ENCODE measurements around the gene THRAP3. TPM values are rescaled to one million over a fixed set of nuclear protein-coding genes. Genes with fewer than 3 reads are reported as not detected.

The THRAP3 gene
- total and polyA plus RNA-seq, 2 donors (not counting 3 experiments of a cell fraction or from before 2014, with no cell fraction given): 38.0 to 144 TPM

DNA sequence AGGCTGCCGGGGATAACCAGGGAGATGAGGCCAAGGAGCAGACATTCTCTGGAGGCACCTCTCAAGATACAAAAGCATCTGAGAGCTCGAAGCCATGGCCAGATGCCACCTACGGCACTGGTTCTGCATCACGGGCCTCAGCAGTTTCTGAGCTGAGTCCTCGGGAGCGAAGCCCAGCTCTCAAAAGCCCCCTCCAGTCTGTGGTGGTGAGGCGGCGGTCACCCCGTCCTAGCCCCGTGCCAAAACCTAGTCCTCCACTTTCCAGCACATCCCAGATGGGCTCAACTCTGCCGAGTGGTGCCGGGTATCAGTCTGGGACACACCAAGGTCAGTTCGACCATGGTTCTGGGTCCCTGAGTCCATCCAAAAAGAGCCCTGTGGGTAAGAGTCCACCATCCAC is 62.6 kb downstream of the THRAP3 start:
- no peak for FAIRE-seq
- H3K27me3 ChIP-seq (ENCODE audit: control insufficient read depth in 2 of 2, insufficient read depth in 2 of 2, low read length in 2 of 2): no peaks in the 10 kb centered on the region
- H2AFZ ChIP-seq (ENCODE audit: low read depth, low read length): no peak overlapping the region
- peaks cover 47 to 49% of the 10 kb centered on the region in 2 experiments for H3K36me3 ChIP-seq (ENCODE audit: control insufficient read depth in 2 of 2, extremely low read depth in 1 of 2, insufficient read depth in 2 of 2, low read length in 2 of 2)
- H3K27ac ChIP-seq (ENCODE audit: insufficient read depth, low read depth, low read length): no peak overlapping the region
- no peak overlapping the region for H3K4me3 ChIP-seq (replicated peaks in 1 of 3; ENCODE audit: insufficient read depth in 1 of 3, low read depth in 1 of 3, low read length in 3 of 3)
- TSS peak; percentile 46 for BruUV-seq (replicated peaks)
- intact Hi-C loops (cut with micrococcal nuclease): no loop called here
- H3K79me2 ChIP-seq (ENCODE audit: control insufficient read depth, insufficient read depth, low read length): peaks cover 39% of the 10 kb centered on the region
- POLR2A ChIA-PET: no interaction called here
- CTCF ChIA-PET: interaction anchor here (1.4 to 3.4 kb wide), 3 partner anchors 67 to 152 kb away, joined by 5 to 81 read pairs (median 29); partner anchors contain the start of gene TRAPPC3
- DNase-seq (ENCODE audit: low read depth, low spot score): no peak
- no peak overlapping the region for H3K4me2 ChIP-seq (ENCODE audit: insufficient read depth, low read length)
- H3K4me1 ChIP-seq (ENCODE audit: control insufficient read depth, extremely low read depth, insufficient read depth, low read length): no peaks in the 10 kb centered on the region
- no peak overlapping the region for H3K9ac ChIP-seq (replicated peaks; ENCODE audit: extremely low read depth, insufficient read depth, low read length)
- TF ChIP-seq POLR2A (IDR thresholded peaks at IDR 0.05; ENCODE audit: low read depth, low read length) (no peak), MYC (IDR thresholded peaks at IDR 0.05; ENCODE audit: low read depth, low read length) (no peak), FOS (IDR thresholded peaks at IDR 0.05; ENCODE audit: borderline replicate concordance, insufficient read depth, low read length) (no peak), JUN (IDR thresholded peaks at IDR 0.05; ENCODE audit: borderline replicate concordance, insufficient read depth, insufficient read length, low read depth) (no peak), GATA2 (IDR thresholded peaks at IDR 0.05; ENCODE audit: insufficient read depth, insufficient read length, low read depth, low read length) (no peak), EZH2 (IDR thresholded peaks at IDR 0.05; ENCODE audit: borderline replicate concordance, low read depth, low read length, severe bottlenecking) (no peak), POLR2AphosphoS5 (IDR thresholded peaks at IDR 0.05; ENCODE audit: insufficient read depth, low read depth, low read length) (no peak)
- TF ChIP-seq, protein P1, sequence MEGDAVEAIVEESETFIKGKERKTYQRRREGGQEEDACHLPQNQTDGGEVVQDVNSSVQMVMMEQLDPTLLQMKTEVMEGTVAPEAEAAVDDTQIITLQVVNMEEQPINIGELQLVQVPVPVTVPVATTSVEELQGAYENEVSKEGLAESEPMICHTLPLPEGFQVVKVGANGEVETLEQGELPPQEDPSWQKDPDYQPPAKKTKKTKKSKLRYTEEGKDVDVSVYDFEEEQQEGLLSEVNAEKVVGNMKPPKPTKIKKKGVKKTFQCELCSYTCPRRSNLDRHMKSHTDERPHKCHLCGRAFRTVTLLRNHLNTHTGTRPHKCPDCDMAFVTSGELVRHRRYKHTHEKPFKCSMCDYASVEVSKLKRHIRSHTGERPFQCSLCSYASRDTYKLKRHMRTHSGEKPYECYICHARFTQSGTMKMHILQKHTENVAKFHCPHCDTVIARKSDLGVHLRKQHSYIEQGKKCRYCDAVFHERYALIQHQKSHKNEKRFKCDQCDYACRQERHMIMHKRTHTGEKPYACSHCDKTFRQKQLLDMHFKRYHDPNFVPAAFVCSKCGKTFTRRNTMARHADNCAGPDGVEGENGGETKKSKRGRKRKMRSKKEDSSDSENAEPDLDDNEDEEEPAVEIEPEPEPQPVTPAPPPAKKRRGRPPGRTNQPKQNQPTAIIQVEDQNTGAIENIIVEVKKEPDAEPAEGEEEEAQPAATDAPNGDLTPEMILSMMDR (IDR thresholded peaks at IDR 0.05; ENCODE audit: extremely low read depth in 1 of 2, insufficient read depth in 1 of 2, low read depth in 1 of 2, low read length in 2 of 2): no peak
- TF ChIP-seq, protein P2, sequence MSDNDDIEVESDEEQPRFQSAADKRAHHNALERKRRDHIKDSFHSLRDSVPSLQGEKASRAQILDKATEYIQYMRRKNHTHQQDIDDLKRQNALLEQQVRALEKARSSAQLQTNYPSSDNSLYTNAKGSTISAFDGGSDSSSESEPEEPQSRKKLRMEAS (IDR thresholded peaks at IDR 0.05; ENCODE audit: insufficient read depth, insufficient read length): no peak
- H3K9me3 ChIP-seq (replicated peaks; ENCODE audit: control insufficient read depth, insufficient read depth, low read length): no peaks in the 10 kb centered on the region
- H4K20me1 ChIP-seq (replicated peaks; ENCODE audit: control insufficient read depth, extremely low read depth, insufficient read depth, low read length): no peaks in the 10 kb centered on the region
- dilution Hi-C loops (cut with MboI; ENCODE audit: extremely low pct_ligation_motif_present, low sequenced_read_pairs): no loop called here
- H3K9me1 ChIP-seq (replicated peaks; ENCODE audit: control insufficient read depth, extremely low read depth, insufficient read depth, low read length): no peaks in the 10 kb centered on the region
